ENCODE results near the gene CEP170B. TPM values are rescaled to one million over a fixed set of nuclear protein-coding genes. Genes with fewer than 3 reads are reported as not detected.

Gene CEP170B
- total and polyA plus RNA-seq, 9 of the 15 experiments (the other 6 are each of a cell fraction or from before 2014, with no cell fraction given), result 0.01 to 10.2 (median 2.2) TPM

DNA sequence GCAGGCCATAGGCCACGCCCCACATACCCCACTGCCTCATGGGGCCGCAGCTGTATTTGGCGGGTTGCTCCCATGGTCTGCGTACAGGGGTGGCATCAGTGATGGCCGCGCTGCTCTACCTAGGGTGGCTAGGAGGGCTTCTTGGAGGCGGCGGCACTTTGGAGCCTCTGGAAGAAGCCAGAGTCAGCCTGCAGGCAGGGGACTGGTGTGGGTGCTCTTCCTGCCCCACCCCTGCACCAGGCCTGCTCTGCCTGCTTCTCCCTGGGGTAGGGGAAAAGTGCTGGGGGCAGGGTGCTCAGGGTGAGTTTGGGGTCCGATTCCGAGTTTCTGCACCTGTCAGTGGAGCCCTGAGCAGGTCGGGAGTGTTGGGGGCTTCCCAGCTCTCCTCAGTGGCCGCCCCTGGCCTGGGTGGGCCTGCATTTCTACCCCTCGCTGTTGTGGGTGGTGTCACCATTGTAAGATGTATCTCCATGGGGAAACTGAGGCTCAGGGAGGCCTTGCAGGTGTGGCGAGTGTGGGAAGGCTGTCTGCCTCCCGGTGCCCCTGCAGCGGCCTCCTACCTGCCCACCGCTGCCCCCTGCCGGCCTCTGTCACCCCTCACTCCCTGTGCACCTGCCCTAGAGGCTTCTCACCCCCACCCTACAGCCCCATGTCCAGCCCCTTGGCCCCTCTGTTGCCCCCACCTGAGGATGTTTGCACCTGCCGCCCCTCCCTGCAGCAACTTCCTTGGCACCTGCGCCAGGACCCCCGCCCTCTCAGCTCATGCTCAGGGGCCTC is 5.5 kb downstream of the CEP170B start:
- WGBS (ENCODE audit: insufficient coverage, low coverage, missing lambda C conversion rate), result 85% methylated on average over 8 of the region's 21 CpGs
- Histone ChIP-seq H3K9me3 (replicated peaks; ENCODE audit: control insufficient read depth, insufficient read depth, low read depth, low read length) (no peaks in the 10 kb centered on the region), H3K27me3 (ENCODE audit: control insufficient read depth in 2 of 2, insufficient read depth in 2 of 2, low read length in 2 of 2) (no peaks in the 10 kb centered on the region), H3K9ac (ENCODE audit: insufficient read depth in 1 of 2, low read depth in 2 of 2, low read length in 2 of 2) (no peak overlapping the region), H3K9me1 (ENCODE audit: control insufficient read depth, insufficient read depth, low read length) (peaks cover 3% of the 10 kb centered on the region), H3K79me2 (ENCODE audit: control insufficient read depth, insufficient read depth, low read length) (peaks cover 14% of the 10 kb centered on the region), H3K4me2 (ENCODE audit: insufficient read depth, low read length) (no peak overlapping the region), H3K36me3 (ENCODE audit: control insufficient read depth, insufficient read depth, low read length) (no peaks in the 10 kb centered on the region), H3K4me1 (replicated peaks in 1 of 2; ENCODE audit: control insufficient read depth in 2 of 2, insufficient read depth in 2 of 2, low read length in 2 of 2) (peaks cover 0 to 83% of the 10 kb centered on the region in 2 experiments; a peak in 2 of 5 replicates), H3K27ac (ENCODE audit: extremely low read depth, low read depth, low read length) (no peak overlapping the region), H4K20me1 (replicated peaks; ENCODE audit: control insufficient read depth, insufficient read depth, low read length) (0 out of 2 replicates have a peak, but pooled peaks cover 9% of the 10 kb centered on the region), H3K4me3 (no peak overlapping the region), H2AFZ (ENCODE audit: low read depth, low read length) (no peak overlapping the region)
- DNase-seq (ENCODE audit: extremely low read depth in 1 of 4, low spot score in 3 of 4), result peak in 3 of 4 experiments; percentile 33 to 37 (median 36)
- intact Hi-C loops (cut with micrococcal nuclease), result loop anchor here (10.0 kb wide), 1 partner anchor 106 kb away; no protein-coding TSS in a partner anchor
- POLR2A ChIA-PET, result no interaction called here
- TF ChIP-seq HDGF (IDR thresholded peaks at IDR 0.05), result no peak
- no peak for TF ChIP-seq ZNF165 (CRISPR knock-in tag; IDR thresholded peaks at IDR 0.05; ENCODE audit: borderline replicate concordance)
- peak in 1 of 2 experiments; percentile 33; a peak in 2 of 4 replicates for TF ChIP-seq RAD21 (CRISPR knock-in tag; conservative IDR thresholded peaks at IDR 0.05 in 1 of 2, IDR thresholded peaks at IDR 0.05 in 1 of 2)
- no peak for TF ChIP-seq MCM7 (IDR thresholded peaks at IDR 0.05)
- peak; percentile 80 for TF ChIP-seq ZFP36 (IDR thresholded peaks at IDR 0.05; ENCODE audit: low read depth, low read length, partially characterized antibody)
- TF ChIP-seq CTCF (IDR thresholded peaks at IDR 0.05 in 2 of 3, conservative IDR thresholded peaks at IDR 0.05 in 1 of 3; ENCODE audit: insufficient read depth in 2 of 3, low read depth in 1 of 3, low read length in 3 of 3), result peak; percentile 27 to 55 (median 38); a peak in 5 of 6 replicates
- 0 out of 2 replicates have a peak, but pooled peaks have one; percentile 5 for TF ChIP-seq REST (IDR thresholded peaks at IDR 0.05; ENCODE audit: borderline replicate concordance)
- no peak for TF ChIP-seq REST (CRISPR knock-in tag; IDR thresholded peaks at IDR 0.05; ENCODE audit: low read depth)
- BruUV-seq (replicated peaks), result no TSS peak
- in situ Hi-C loops (cut with MboI), result no loop called here
- CTCF ChIA-PET (ENCODE audit: low intra/inter-chr PET ratio), result no interaction called here
- no peak for FAIRE-seq
- ATAC-seq, result peak; percentile 77

All from K562 (cell line).